Measurements from ENCODE around the gene CHTF8.
"Not testable (repeated sequence)": the region's sequence is repeated elsewhere in the genome, so short reads cannot be mapped to it uniquely, and the experiment has no call there.

The CHTF8 gene, protein sequence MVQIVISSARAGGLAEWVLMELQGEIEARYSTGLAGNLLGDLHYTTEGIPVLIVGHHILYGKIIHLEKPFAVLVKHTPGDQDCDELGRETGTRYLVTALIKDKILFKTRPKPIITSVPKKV

DNA sequence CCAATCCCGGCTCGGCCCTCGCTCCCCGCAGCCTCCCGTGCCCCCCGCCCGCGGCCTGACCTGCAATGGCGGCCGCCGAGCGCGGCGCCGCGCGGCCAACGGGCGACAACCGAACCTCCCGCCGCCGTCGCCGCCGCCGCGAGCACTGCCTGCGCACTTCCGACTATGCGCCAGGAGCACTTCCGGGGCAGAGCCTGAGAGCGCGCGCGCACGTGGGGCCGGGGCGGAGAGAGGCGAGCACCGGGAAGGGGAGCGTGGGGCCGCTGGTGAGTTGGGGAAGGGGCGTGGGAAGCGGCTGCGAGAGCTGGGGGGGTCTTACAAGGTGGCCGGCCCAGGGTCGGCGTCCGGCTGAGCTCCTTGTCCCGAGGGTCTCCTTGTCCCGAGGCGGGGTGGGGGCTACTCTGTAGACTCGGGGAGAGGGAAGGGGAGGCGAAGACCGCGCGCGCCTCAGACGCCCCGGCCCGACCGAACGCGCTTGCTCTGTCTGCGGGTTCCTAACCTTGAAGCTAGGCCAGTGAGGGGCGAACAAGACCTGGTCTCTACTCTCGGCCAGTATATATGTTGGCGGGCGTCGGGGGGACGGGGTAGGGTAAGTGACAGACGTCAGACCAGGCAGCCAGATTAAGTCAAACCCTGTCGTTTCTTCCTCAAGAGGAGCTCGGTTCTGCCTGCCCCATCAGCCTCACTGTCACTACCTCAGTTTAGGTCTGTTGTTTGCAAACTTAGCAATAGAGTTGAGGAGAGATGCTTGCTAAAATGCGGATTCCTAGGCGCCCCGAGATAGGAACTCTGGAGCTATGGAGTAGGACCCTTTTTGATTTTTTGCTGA lies at the start of gene CHTF8, which contains the start of gene UTP4:
Gene CHTF8, minus strand, starts transcription at position 165 of the 829 bp plus-strand sequence. CDS start 11,130 bp downstream, outside the sequence.
Gene UTP4, plus strand, starts transcription at position 226 of the 829 bp plus-strand sequence. CDS start 811 bp downstream, outside the sequence.
- peak; percentile 78 for DNase-seq

DNA sequence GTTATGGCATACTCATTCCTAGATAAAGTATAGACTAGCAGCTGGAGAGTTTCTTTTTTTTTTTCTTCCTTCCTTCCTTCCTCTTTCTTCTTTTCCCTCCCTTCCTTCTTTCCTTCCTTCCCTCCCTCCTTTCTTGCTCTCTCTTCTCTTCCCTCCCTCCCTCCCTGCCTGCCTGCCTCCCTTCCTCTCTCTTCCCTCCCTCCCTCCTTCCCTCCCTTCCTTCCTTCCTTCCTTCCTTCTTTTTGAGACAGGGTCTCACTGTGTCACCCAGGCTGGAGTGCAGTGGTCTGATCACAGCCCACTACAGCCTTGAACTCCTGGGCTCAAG lies 47.6 kb upstream of the CHTF8 start:
- DNase-seq, result no peak

DNA sequence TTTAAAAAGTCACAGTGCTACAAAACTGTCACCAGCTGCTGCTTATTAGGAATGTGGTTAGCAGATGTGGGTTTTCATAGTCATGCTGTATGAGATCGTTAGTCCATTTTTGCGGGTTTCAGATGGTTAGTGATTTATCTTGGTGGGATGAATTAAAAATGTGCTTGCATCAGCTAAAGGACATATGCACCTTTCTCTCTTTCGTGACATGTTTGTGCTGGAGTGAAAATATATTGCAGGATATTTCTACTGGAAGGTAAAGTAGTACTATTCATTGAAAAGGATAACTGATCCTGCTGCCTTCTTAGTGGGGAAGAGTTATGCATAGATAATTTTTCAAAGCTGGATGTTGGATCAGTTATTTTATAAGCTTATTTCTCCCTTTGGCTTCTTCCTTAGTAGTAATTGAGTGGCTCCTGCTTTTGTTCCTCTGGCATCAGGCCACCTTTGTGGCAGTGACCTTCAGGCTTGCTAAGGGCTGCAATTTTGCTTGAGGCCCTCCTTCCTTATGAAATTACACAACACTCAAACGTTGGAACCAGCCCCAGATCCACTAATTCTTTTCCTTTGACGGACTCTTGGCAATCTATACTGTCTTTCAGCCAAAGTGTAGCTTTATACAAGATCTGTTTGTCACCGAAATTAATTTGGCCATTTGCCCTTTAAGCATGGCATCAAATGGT lies 47.1 kb upstream of the CHTF8 start:
- no peak for DNase-seq

DNA sequence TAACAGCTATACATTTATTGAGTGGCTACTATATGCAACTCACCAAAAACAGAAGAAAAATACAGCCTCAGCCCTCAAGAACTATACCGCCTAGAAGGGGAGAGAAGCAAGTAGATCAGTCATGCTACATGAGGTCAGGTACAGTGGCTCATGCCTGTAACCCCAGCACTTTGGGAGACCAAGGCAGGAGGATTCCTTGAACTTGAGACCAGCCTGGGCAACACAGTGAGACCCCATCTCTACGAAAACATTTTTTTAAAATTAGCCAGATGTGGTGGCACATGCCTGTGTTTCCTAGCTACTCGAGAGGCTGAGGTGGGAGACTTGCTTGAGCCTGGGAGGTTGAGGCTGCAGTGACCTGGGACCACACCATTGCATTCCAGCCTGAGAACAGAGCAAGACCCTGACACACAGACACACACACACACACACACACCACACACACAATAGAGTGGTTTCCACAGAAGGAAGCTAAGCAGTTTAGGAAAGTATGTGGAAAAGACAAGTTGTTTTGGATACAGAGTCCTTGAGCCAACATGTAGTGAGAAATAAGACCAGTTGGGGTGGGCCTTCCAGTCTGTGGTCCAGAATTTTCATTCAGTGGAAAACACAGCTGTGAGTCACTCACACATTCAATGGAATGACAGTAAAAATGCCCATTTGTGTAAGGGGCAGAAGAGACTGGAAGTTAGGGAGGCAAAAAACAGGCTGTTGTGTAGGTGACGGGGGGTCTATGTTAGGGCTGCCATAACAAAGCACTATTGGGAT lies 43.8 kb upstream of the CHTF8 start:
- DNase-seq, result no peak

DNA sequence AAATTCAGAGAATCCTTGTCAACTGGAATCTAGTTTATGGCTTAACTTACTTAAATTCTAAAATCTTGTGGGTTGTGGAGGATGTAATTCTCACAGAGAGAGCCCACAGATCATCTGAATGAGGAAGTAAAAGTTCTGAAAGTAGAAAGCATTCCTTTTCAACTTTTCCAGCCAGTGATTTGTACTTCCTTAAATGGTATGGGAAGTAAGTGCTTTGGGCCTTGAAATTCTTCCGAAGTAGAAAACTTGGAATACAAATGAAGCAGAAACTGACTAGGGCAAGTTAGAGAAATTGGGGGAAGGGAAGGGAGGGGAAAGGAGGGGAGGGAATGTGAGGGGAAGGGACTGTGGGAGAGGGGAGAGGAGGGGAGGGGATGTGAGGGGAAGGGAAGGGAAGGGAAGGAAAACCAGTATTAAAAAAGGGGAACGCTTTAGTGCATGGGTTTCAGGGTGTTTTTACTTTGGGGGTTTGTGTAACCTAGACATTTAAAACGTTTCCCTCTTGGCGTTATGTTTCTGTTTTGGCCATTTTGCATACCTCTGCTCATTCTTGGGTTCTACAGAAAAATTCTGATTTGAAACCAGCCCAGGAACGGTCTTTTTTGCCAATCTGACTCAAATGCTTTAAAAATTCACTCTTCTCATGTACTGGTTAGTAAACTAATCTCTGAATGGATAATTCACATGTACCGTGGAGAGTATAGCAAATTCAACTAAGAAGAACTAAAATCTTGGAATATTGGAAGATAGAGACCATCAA lies 39.1 kb upstream of the CHTF8 start:
- DNase-seq, result no peak

DNA sequence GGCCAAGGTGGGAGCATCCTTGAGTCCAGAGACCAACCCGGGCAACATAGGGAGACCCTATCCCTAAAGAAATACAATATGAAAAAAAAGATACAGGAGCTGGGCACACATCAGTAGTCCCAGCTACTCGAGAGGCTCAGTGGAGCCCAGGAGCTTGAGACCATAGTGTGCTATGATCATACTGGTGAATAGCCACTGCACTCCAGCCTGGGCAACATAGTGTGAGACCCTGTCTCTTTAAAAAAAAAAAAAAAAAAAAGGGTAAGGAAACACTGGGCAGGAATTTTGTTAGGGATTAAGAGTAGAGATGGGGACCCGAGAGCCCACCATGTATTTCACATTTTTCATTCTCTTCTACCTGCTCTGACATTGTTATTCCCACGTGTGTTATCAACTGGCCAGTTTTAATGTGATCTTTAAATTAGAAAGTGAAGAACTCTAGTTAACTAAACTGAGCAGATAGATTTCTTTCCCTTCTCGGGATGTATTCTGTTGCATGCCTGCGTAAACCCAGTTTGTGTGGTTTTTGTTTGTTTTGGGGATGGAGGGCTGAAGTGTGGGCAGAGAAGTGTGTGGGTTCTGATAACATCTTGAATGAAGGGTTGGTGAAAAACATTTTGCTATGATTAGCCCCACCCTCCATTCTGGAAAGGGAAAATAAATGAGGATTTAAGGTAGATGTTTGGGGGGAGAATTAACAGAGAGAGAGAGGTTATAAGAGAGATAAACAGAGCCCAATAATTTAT lies 37.4 kb upstream of the CHTF8 start:
- no peak for DNase-seq

DNA sequence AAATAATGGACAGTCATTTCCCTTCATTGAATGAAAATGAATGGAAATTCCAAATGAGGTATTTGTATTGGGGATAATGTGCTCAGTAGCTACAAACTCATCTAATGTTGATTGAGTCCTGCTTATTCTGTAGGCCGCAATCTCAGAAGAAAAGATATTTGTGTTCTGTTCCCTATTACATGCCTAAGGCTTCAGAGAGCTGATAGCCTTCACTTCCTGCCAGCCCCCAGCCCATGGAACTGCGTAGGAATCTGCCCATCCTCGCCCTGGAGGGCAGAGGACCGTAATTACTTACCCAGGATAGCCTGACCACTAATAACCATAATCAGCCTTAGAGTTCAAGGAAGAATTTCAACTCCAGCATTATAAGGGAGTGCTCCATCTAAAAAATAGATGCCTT lies 36.7 kb upstream of the CHTF8 start:
- DNase-seq, result no peak

DNA sequence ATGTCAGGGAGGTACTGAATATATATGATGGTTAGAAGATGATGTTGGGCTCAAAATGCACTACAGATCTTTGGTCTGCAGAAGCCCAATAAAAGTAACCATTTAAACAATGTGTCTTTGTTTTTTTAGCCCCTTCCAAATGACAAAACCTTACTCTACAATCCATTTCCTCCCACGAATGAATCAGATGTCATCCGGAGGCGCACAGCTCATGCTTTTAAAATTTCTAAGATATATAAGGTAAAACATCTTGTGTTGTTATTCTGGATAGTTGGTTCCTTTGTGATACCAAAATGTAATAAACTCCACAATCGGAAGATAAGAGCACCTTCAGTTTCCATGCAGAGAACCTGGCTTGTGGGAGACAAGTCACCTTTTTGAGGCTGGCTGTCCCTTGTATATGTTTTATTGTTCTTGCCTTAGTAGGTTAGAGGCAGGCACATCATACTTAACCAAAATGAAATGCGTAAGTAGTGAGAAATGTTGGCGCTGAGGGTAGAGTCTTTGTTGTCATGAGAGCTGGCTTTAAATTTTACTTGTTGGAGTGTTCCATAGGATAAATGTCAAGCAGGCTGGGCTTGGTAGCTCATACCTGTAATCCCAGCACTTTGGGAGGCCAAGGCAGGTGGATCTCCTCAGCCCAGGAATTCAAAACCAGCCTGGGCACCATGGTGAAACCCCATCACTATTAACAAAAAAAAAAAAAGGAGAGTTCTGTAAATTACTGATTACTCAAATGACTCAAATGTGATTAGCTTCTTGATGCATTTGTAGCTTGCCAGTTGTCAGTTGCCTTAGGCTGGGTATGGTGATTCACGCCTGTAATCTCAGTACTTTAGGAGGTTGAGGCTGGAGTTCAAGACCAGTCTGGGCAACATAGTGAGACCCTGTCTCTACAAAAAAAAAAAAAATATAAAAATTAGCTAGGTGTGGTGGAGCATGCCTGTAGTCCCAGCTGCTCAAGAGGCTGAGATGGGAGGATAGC lies 34.9 kb upstream of the CHTF8 start:
- DNase-seq, result no peak

DNA sequence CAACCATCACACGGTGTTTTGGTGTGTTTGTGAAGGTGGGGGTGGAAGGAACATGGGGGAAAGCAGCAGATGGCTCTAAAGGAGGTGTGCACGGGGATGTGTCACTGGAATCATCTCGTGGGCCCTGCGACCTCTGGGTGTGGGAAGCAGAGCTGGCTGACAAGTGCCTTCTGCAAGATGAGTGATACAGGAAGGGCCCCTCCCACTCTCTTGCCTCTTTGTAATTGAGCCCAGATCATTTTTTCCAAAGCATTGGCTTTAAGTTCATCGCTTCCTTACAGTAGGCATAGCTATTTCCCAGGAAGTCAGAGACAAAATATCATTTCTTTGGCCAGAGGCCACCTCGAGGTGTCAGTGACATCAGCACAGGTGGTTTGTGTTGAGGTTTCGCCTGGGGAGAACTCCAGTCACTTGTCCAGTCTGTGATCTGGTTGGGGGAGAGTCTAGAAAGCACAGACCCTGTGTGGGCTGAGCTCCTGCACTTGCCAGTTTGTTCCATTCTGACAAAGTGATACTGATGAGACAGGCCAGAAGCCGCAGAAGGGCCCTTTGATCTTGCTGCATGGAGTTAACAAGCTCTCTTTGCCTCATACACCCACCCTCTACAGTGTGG lies 33.9 kb upstream of the CHTF8 start:
- peak; percentile 63 for DNase-seq

DNA sequence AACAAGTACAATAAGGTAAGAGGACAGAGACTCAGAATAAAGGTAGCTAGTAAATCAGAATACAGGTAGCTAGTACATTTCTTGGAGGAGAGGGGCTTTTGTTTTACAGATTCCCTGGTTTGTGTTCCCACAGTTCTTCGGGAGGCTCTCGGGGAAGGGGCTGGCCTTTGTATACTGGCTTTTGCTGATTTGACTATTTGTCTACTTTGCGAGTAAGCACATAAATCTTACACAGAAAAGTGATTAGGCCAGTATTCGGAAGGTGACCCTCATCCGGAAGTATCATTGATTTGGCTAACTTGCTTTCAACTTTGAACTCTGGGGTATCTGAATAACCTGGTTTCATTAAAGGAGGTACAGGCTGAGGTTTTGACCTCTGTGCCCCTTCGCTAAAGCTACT lies 33.2 kb upstream of the CHTF8 start:
- DNase-seq, result no peak

DNA sequence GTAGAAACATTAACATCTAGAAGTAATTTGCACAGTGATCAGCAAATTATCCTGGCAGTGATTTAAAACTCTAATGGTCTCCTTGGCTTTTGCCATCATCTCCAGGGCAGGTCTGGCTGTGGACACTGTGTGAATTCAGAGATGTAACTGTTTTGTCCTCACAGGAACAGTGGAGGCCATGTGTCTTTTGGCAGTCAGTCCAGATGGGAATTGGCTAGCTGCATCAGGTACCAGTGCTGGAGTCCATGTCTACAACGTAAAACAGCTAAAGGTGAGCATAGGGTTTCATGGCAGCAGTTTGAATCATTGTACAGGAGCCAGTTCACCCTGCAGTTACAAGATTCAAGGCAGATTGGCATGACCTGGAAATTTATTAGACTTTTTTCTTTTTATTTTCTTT lies 27.8 kb upstream of the CHTF8 start:
- DNase-seq, result no peak

DNA sequence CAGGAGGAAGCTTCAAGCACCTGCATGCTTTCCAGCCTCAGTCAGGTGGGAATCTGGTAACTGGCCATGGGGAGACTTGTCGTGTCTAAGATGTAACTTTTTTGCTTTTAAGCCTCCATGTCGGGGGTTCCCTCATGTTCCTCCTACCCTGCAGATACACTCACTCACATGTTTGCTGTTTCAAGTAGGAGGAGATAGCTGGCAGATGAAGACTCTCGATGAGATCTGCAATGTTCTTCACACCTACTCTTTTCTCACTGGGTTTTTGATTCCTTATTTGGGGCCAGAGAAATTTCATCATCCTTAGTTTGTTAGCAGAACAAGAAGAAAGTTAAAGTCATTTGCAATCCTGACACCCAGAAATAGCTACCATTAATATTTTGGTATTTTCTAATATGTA lies 24.8 kb upstream of the CHTF8 start:
- no peak for DNase-seq

DNA sequence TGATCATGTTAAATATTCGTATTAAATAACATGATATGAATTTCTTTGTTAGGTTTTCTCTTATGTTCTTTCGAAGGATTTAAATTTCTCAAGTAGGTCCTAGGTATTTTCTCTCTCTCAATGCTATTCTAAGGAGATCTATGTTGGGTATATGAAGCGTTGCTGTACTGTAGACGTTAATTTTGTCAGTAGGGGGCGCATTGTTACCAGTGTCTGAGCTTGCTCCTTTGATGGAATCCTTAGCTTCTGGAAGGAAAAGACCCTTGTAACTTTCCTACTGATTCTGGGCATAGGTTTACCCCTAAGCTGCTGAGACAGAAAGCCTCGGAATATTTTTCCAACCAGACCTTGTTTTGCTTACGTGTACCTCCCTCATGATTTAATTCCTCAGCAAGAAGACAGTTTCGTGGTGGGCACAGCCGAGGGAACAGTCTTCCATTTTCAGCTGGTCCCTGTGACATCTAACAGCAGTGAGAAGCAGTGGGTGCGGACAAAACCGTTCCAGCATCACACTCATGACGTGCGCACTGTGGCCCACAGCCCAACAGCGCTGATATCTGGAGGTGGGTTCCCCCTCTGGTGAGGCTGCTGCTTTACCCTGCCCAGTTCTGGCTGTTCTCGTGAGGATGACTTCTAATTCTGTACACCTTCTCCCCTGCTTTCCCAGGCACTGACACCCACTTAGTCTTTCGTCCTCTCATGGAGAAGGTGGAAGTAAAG lies 17.9 kb upstream of the CHTF8 start:
- DNase-seq, result peak; percentile 45

DNA sequence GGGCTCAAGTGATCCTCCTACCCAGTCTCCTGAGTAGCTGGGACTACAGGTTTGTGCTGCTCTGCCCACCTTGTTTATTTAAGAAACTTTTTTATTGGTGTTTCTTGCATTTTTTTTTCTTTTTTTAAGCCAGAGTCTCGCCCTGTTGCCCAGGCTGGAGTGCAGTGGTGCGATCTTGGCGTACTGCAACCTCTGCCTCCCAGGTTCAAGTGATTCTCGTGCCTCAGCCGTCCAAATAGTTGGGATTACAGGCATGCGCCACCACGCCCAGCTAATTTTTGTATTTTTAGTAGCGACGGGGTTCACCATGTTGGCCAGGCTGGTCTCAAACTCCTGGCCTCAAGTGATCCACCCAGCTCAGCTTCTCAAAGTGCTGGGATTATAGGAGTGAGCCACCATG lies 17.2 kb upstream of the CHTF8 start:
- DNase-seq, result not testable (repeated sequence)

DNA sequence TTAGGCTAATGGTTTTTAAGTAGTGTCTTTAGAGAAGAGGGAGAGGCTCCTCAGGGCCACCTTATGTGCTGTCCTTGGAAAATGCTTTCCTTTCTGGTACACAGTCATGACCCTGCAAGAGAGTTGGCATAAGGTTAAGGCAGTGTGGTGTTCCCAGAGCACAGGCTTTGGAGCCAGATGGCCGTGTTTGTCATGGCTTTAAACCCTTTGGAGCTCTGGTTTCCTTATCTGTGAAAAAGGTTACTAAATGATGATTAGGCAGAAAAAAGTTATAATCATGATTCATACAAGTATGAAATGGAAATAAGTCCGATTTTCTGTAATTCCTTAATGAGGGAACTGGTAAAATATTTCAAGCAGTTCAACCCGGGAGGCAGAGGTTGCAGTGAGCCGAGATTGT lies 13.3 kb upstream of the CHTF8 start:
- no peak for DNase-seq

DNA sequence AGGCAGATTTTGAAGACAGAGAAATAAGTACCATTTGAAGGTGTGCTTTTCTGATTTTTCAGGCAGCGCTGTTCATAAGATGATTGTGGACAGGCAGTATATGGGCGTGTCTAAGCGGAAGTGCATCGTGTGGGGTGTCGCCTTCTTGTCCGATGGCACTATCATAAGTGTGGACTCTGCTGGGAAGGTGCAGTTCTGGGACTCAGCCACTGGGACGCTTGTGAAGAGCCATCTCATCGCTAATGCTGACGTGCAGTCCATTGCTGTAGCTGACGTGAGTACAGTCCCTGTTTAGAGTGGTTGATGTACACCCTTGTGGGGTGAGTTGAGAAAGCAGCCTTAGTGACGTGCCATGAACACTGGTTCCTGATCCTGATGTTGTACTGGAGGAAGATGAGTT lies 10.7 kb upstream of the CHTF8 start:
- DNase-seq, result no peak

DNA sequence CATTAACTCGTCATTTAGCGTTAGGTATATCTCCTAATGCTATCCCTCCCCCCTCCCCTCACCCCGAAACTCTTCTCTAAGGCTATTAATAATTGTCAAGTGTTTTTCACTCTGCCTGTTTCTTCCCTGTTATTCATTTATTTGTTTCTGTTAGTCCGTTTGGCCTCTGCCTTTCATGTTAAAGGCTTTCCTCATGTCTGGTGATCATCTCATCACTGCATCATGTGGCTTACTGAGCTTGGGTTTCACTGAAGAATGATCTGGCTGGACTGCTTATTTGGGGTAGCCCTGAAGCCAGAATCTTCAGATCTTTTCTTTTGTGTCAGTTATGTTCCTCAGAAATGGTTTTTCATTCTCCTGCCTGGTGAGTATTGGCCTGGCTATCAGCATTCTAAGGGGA lies 9.5 kb upstream of the CHTF8 start:
- no peak for DNase-seq

DNA sequence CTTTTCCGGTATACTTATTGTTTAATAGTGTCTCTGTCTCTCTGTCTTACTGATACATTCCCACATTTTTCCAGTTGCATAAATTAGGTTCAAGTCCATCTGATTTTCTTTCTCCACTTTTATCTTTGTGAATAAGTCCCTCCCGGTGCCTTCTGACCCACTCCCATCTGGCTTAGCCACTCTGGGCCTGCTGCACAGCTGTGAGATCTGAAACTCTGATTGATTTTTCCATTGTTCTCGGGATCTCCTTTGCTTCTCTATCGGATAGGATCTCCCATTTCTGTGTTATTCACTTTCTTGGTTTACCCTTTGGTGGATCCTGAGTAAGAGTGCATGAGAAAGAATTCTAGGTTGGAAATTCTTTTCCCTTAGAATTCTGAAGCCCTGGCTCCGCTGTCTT lies 8.6 kb upstream of the CHTF8 start:
- no peak for DNase-seq

DNA sequence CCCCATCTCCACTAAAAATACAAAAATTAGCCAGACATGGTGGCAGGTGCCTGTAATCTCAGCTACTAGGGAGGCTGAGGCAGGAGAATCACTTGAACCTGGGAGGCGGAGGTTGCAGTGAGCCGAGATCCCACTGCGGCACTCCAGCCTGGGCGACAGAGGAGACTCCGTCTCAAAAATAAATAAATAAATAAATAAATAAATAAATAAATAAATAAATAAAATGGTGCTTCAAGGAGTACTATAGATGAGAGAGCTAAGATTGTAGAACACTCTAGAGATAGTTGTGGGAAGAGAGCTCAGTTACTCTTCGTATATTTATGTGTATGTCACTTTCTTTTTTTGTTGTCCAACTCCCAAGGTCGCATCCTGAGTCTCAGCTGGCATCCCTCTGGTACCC lies 7.1 kb upstream of the CHTF8 start:
- not testable (repeated sequence) for DNase-seq

Measured in activated T-cell treated with anti-CD3 and anti-CD28 coated beads for 4 hours (primary cell).